Stimulated activated CD4-positive, alpha-beta T cell treated with anti-CD3 and anti-CD28 coated beads, Interleukin-15, amount 100 ng/mL, for 1 hour (primary cell): Measurements from ENCODE around the gene PLD5.
"Not testable (repeated sequence)": the region's sequence is repeated elsewhere in the genome, so short reads cannot be mapped to it uniquely, and the experiment has no call there.

Experiments
- DNase-seq, 2 donors: peaks; one replicate each; pipeline ENCODE4 v3.0.0-alpha.2; 2020; ENCODE audit warnings: low read depth in 1 of 2, low spot score in 1 of 2

The PLD5 gene

GRCh38 chr1:242178924-242179708 lies 345.4 kb downstream of the PLD5 start:
- no peak for DNase-seq

- DNase-seq, result no peak
These were observed 346.1 kb downstream of the PLD5 start for GRCh38 chr1:242178436-242178835.

GRCh38 chr1:242162140-242162539 lies 362.4 kb downstream of the PLD5 start:
- DNase-seq, result no peak

GRCh38 chr1:242147096-242147976 lies 377.2 kb downstream of the PLD5 start:
- DNase-seq, result no peak

- no peak for DNase-seq
These were observed 377.8 kb downstream of the PLD5 start for GRCh38 chr1:242146652-242147051.

- DNase-seq, result no peak
These were observed 383.7 kb downstream of the PLD5 start for GRCh38 chr1:242140836-242141235.

- no peak for DNase-seq
These were observed 384.5 kb downstream of the PLD5 start for GRCh38 chr1:242139986-242140385.

- DNase-seq, result no peak
These were observed 385.1 kb downstream of the PLD5 start for GRCh38 chr1:242139442-242139841.

GRCh38 chr1:242133796-242134195 lies 390.7 kb downstream of the PLD5 start:
- DNase-seq, result no peak

- no peak for DNase-seq
These were observed 391.1 kb downstream of the PLD5 start for GRCh38 chr1:242133351-242133750.

- DNase-seq, result no peak
These were observed 392.2 kb downstream of the PLD5 start for GRCh38 chr1:242132121-242132817.

- no peak for DNase-seq
These were observed 395.5 kb downstream of the PLD5 start for GRCh38 chr1:242128951-242129502.

GRCh38 chr1:242120432-242120831 lies 404.1 kb downstream of the PLD5 start:
- no peak for DNase-seq

- DNase-seq, result no peak
These were observed 423.6 kb downstream of the PLD5 start for GRCh38 chr1:242100921-242101320.

- DNase-seq, result not testable (repeated sequence)
These were observed 427.2 kb downstream of the PLD5 start for GRCh38 chr1:242097283-242097682.

GRCh38 chr1:242093116-242093515 lies 431.4 kb downstream of the PLD5 start:
- DNase-seq, result no peak

GRCh38 chr1:242089911-242090310 lies 434.6 kb downstream of the PLD5 start:
- no peak for DNase-seq

- DNase-seq, result no peak
These were observed 435.6 kb downstream of the PLD5 start for GRCh38 chr1:242088875-242089274.

GRCh38 chr1:242086706-242087105 lies 437.8 kb downstream of the PLD5 start:
- DNase-seq, result no peak

- no peak for DNase-seq
These were observed 438.4 kb downstream of the PLD5 start for GRCh38 chr1:242086093-242086492.

- no peak for DNase-seq
These were observed 440.8 kb downstream of the PLD5 start for GRCh38 chr1:242083742-242084141.
